Measurements from ENCODE around the gene LRWD1.

The LRWD1 gene

DNA sequence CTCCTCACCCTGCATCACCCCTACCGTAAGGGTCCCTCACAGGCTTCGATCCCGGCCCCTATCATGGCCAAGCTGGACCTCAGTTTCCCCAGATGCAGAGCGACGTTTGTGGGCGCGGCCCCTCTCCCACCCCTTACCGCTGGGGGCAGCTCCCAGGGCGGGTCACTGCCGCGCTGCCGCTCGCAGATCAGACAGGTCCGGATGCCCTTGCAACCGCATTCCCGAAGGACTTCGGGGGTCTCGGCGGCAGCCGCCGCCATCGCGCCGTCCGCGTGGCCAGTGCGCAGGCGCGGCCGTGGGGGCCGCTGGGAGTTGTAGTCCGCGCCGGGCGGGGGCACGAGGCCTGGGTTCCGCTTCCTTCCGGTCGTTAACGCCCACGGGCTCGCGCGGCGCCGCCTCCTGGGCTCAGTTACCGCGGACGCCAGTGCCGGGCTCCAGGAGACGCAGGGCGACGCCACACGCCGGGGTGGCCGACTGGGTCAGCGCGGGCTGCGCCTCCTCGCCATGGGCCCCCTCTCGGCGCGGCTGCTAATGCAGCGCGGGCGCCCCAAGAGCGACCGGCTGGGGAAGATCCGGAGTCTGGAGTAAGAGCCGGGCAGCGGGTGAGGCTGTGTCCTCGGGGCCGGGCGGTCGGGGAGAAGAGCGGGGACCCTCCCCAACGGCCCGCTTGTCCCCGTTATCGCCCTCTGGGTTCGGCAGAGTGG is at the start of gene LRWD1, which contains the start of gene ALKBH4:
TSS of gene LRWD1 (plus strand) at position 408 of the 704 bp plus-strand sequence. CDS start at position 505, 97 bp downstream.
TSS of gene ALKBH4 (minus strand) at position 287 of the 704 bp plus-strand sequence. CDS start at position 260, 27 bp downstream.
- in situ Hi-C loops (cut with HindIII; ENCODE audit: low sequenced_read_pairs) = no loop called here

GRCh38 chr7:102415685-102416225 is 49.0 kb upstream of the LRWD1 start:
- in situ Hi-C loops (cut with HindIII; ENCODE audit: low sequenced_read_pairs) = no loop called here

- in situ Hi-C loops (cut with HindIII; ENCODE audit: low sequenced_read_pairs) = no loop called here
These were observed 48.4 kb upstream of the LRWD1 start for GRCh38 chr7:102416406-102416805.

- in situ Hi-C loops (cut with HindIII; ENCODE audit: low sequenced_read_pairs) = no loop called here
These were observed 47.7 kb upstream of the LRWD1 start for GRCh38 chr7:102417105-102417504.

DNA sequence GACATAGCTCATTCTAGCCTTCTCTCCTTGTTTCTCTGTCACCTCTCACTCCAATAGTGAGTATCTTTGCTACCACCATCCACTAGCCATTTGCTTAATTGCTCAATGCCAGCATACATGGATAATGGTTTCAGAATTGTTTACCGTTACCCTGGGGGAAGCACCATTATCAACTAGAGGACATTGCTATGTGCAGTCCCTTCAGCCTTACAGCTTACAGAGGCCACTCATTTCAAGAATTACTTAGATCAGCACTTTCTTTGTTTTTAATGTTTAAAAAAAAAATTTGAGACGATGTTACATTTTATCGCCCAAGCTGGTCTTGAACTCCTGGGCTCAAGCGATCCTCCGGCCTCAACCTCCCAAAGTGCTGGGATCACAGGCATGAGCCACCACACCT is 46.2 kb upstream of the LRWD1 start:
- in situ Hi-C loops (cut with HindIII; ENCODE audit: low sequenced_read_pairs) = no loop called here

DNA sequence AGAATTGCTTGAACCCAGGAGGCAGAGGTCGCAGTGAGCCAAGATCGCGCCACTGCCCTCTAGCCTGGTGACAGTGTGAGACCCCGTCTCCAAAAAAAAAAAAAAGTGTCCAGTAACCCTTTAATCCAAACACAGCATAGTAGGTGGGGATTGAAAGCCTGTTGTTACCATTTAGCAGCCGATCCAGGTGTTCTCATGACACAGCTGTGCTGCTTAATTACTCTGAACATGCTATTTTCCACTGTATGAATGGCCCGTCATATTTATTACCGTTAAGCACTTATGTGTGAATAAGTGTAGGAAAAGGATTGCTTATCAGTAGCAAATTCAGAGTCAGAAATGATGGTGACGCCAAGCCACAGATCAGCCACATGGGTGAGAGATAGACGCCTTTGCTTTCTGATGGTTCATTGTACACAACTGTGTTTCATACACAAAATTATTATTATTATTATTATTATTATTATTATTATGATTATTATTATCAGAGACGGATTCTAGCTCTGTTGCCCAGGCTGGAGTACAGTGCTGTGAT is 43.0 kb upstream of the LRWD1 start:
- in situ Hi-C loops (cut with HindIII; ENCODE audit: low sequenced_read_pairs) = no loop called here

GRCh38 chr7:102424129-102424551 is 40.6 kb upstream of the LRWD1 start:
- in situ Hi-C loops (cut with HindIII; ENCODE audit: low sequenced_read_pairs) = no loop called here

GRCh38 chr7:102424787-102425218 is 40.0 kb upstream of the LRWD1 start:
- in situ Hi-C loops (cut with HindIII; ENCODE audit: low sequenced_read_pairs) = no loop called here

- in situ Hi-C loops (cut with HindIII; ENCODE audit: low sequenced_read_pairs) = no loop called here
These were observed 39.0 kb upstream of the LRWD1 start for GRCh38 chr7:102425639-102426267.

DNA sequence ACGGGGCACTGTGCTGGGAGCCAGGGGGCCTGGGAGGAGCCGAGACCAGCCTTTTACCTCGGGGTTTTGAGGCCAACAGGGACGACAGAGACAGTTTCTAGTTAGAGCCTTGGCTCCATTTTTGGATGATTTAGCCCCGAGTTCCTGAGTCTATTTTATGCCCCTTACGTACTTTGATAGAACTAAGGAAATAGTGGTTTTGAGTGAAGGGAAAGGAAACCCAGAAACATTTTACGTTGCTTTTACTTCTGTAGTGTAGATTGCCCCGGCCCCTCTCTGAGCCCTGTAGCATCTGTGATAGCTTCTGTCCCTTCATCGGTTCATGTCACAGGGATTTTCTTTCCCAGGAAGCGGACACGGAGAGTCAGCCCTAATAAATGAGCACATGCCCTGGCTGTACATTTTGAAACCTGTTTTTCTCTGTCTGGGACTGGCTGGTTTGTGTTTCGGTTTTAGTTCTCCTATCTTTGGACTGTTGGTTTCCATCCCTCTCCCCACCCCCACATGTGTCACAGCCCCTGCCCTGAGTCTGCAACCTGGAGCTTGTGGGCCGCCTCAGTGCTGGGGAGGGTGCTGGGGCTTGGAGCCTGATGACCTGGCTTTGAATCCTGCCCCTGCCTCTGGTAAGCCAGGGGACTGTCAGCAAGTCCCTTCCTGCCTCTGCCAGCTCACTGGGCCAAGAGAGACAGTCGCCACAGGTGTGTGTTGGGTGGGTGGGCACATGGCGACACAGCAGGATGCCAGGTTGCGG is 38.3 kb upstream of the LRWD1 start:
- in situ Hi-C loops (cut with HindIII; ENCODE audit: low sequenced_read_pairs) = no loop called here

GRCh38 chr7:102427019-102427405 is 37.8 kb upstream of the LRWD1 start:
- in situ Hi-C loops (cut with HindIII; ENCODE audit: low sequenced_read_pairs) = no loop called here

DNA sequence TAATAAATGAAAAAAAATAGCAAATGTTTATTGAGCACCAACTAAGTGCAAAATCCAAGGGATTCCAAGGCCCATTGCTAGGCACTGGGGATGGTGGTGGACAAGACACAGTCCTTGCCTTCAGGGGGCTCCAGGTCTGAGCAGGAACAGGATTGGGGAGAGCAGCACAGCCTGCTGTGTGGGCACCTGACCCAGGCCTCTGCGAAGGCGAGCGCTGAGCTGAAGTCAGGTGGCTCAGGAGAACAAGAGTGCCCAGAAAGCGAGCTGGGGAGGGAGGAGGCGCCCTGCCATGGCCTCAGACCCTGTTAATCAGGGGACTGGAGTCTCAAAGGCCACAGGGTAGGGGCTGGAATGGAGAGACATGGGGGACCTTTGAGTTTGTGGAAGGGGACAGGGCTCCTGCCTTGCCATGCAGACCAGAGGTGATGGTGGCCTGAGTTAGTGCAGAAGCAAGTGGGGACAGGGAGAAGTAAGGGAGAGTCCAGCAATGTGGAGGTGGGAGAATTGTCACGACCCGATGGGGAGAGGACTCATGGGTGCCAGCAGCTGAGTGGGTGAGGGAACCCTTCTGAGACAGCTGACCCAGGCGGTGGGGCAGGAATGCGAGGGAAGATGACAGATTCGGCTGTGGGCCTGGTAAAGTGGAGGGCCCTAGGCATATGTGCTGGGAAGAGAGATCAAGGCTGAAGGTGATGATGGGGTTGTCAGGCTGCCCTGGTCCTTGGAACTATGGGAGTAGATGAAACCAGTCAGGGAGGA is 35.5 kb upstream of the LRWD1 start:
- in situ Hi-C loops (cut with HindIII; ENCODE audit: low sequenced_read_pairs) = no loop called here

- in situ Hi-C loops (cut with HindIII; ENCODE audit: low sequenced_read_pairs) = no loop called here
These were observed 33.0 kb upstream of the LRWD1 start for GRCh38 chr7:102431617-102432298.

DNA sequence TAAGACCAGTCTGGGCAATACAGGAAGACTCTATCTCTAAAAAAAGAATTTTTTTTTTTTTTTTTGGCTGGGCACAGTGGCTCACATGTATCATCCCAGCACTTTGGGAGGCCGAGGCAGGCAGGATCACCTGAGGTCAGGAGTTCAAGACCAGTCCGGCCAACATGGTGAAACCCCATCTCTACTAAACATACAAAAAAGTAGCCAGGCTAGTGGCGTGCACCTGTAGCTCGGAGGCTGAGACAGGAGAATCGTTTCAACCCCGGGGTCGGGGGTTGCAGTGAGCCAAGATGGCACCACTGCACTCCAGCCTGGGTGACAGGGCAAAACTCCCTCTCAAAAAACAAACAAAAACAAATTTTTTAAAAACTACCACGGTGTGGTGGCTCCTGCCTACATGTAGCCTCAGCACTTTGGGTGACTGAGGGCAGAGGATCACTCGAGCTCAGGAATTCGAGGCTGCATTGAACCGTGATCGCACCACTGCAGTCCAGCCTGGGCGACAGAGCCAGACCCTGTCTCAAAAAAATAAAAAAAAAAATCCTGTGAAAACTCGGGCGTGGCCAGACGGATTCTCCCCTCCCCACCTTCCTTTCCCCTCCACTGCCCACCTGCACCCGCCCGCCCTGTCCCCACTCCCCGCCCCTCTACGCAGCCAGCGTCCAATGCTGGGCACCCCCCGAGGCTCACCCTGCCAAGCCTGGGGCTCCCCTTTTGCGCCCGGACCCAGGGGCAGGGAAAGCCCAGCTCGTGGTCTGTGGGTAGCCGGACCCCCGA is 32.2 kb upstream of the LRWD1 start:
- in situ Hi-C loops (cut with HindIII; ENCODE audit: low sequenced_read_pairs) = no loop called here

DNA sequence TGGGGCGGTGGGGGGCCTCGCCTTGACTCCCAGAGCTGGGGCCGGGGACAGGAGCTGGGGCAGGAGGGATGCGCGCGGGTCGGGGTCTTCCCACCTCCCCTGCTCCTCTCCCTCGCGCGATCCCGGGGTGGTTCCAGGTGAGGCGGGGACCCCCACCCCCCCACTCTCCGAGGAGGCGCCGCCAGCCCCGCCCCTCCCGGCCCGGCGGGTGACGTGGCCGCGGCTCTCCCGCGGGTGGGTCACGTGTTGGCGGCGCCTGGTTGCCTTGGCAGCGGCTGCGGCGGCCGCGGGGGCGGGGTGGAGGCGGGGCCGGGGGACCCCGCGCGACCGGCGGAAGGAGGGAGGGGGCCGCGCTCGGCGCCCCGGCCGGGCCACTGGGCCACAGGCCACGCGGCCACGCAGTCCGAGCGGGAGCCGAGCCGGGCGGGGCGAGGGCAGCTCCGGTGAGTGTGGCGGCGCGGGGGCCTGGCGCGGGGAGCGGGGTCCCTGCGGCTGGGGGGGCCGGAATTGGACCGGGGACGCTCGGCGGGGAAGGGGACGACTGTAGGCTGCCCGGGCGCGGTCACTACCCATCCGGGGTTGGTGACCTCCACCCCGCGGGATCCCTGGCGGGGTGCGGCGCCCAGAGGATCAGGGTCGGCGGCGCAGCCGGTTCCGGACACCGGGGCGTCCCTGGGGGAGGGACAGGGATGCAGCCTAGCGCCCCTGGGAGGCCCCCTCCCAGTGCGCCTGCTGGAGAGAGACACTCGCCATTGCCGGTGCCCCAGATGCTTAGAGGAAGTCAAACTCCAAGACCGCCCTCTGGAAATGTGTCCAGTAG is 31.4 kb upstream of the LRWD1 start, which contains the start of gene ORAI2:
TSS of gene ORAI2 (plus strand) at position 357 of the 820 bp plus-strand sequence. CDS start 5,382 bp downstream, outside the sequence.
- in situ Hi-C loops (cut with HindIII; ENCODE audit: low sequenced_read_pairs) = no loop called here

GRCh38 chr7:102434039-102434486 is 30.7 kb upstream of the LRWD1 start:
- in situ Hi-C loops (cut with HindIII; ENCODE audit: low sequenced_read_pairs) = no loop called here

GRCh38 chr7:102436118-102436517 is 28.7 kb upstream of the LRWD1 start:
- in situ Hi-C loops (cut with HindIII; ENCODE audit: low sequenced_read_pairs) = no loop called here
